AG09309 (cell line): ENCODE results near the gene ALDH1A1.

Experiments used
- DNase-seq: peaks from one replicate; pipeline ENCODE4 v3.0.0-alpha.2; 2010; ENCODE audit warnings: low read depth
- H3K4me3 ChIP-seq: 2 replicates; pipeline ENCODE4 v1.5.1; 2011; ENCODE audit warnings: mild to moderate bottlenecking, low read depth, low read length, moderate library complexity; ENCODE audit not compliant: control insufficient read depth
- TF ChIP-seq, protein P1 (sequence below): IDR thresholded peaks from 2 replicates; pipeline ENCODE4 v1.5.1; 2011; ENCODE audit warnings: mild to moderate bottlenecking, low read depth, low read length, inconsistent platforms; ENCODE audit not compliant: insufficient read depth, control insufficient read depth; ENCODE audit errors: missing control alignments

Gene ALDH1A1

DNA sequence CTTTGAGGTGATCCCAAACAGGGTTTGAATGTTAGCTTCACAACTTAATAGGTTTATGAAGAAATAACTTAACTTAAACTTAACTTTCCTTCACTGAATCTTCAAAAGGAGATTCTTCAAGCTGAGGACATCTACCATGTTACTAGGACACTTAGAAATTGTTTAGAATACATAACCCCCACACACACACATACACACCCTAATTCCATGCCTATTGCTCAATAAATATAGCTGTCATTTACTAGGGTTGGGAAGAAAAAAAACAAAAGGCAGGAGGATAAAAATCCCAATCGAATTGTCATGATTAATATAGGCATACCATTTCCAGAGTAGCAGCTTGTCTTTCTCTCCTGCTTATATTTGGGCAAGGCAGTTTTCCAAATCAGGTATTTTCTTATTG is 68.3 kb downstream of the ALDH1A1 start:
- TF ChIP-seq, protein P1, sequence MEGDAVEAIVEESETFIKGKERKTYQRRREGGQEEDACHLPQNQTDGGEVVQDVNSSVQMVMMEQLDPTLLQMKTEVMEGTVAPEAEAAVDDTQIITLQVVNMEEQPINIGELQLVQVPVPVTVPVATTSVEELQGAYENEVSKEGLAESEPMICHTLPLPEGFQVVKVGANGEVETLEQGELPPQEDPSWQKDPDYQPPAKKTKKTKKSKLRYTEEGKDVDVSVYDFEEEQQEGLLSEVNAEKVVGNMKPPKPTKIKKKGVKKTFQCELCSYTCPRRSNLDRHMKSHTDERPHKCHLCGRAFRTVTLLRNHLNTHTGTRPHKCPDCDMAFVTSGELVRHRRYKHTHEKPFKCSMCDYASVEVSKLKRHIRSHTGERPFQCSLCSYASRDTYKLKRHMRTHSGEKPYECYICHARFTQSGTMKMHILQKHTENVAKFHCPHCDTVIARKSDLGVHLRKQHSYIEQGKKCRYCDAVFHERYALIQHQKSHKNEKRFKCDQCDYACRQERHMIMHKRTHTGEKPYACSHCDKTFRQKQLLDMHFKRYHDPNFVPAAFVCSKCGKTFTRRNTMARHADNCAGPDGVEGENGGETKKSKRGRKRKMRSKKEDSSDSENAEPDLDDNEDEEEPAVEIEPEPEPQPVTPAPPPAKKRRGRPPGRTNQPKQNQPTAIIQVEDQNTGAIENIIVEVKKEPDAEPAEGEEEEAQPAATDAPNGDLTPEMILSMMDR: no peak
- no peak overlapping the region for H3K4me3 ChIP-seq
- no peak for DNase-seq

DNA sequence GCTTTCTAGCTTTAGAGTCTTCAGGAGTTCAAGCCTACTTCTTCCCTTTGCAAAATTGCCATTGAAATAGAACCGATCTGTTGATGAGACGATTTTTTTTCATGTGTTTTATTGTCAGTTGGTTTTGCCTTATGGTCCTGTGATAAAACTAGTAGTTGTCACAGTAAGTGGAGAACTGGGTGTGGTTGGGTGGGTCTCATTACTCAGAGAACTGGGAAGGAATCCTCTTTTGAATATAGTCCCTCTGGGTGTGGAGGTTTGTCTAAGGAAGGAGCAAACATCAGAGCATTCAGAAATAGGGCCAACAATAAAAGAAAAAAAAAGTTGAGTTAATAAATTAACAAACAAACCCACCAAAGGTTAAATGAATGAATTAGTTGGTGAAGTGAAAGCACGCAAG is 69.0 kb downstream of the ALDH1A1 start:
- DNase-seq: no peak
- H3K4me3 ChIP-seq: no peak overlapping the region
- TF ChIP-seq, protein P1: no peak

DNA sequence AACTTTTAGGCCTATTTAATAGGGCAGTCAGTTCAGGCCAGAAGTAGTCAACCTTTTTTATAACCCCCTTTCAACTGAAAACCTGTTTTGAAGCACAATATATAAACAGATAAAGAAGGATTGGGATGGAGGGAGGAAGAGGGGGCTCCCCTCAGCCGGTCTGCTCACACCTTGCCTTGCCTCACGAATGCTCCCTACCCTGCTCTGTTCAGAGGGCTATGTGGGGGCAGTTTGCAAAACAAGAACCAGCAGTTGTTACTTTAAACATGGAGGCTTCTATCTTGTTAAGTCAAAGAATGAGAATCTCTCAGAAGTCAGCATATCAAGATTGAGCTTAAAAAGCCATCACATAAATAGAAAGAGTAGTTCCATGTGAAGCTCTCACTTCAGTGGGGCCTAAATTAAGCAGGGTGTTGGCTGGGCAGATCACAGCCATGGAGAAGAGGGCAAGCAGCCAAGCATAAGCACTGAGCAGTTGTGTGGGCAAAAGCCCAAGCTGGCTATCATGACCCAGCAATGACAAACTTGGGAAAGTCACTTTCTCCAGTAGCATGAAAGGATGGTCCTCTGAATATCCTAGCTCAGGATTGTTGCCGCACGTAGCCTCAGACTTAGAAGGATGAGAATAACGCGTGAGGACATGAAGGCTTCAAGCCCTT is 70.6 kb downstream of the ALDH1A1 start:
- DNase-seq: no peak
- TF ChIP-seq, protein P1: no peak
- no peak overlapping the region for H3K4me3 ChIP-seq

DNA sequence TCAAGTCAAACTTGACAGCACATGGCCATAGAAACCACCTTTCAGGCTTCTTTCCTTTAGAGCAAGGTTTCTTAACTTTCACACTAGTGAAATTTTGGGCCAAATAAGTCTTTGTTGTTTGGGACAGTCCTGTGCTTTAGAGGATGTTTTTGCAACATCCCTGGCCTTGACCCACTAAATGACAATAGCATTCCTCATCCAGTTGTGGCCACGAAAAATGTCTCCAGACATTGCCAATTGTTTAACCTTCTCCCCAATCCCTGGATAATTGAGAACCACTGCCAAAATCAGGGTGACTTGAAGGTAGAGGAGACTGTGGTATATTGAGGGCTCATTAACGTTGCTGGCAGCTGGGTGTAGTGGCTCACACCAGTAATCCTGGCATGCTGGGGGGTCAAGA is 72.0 kb downstream of the ALDH1A1 start:
- no peak for DNase-seq
- TF ChIP-seq, protein P1: no peak
- no peak overlapping the region for H3K4me3 ChIP-seq

DNA sequence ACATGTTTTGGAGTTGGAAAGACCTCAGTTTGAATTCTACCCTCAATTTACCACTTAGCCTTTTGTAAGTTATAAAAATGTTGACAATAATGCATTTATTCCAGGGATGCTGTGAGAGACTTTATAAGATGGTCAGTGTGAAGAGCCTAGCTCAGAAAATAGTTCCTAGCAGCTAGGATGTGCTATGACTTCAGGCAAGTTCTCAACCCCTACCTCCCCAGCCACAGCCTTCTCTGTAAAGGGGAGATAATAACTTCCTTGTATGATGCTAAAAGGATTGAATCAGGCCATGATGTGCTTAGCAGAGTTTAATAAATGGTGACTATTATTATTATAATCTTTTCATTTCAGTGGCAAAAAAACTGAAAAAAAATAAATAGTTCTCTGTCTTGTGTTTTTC is 77.6 kb downstream of the ALDH1A1 start:
- TF ChIP-seq, protein P1: no peak
- no peak overlapping the region for H3K4me3 ChIP-seq
- no peak for DNase-seq

DNA sequence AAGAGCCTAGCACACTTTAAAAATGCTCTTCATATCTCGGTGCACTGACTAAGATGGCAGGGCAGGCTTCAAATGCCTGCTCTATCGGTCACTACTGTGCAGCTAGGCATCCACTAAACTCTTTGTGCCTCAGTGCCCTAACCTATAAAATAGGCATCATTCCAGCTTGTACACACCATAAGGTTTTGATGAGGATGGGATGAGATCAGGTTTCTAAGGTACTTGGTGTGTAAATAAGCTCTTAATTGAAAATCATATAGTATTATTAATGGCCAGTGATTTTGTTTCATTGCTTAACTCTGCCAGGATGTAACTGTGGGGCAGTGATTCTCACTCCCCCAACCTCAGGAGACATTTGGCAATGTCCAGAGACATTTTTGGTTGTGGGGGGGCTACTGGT is 78.5 kb downstream of the ALDH1A1 start:
- TF ChIP-seq, protein P1: no peak
- DNase-seq: no peak
- H3K4me3 ChIP-seq: no peak overlapping the region
